HepG2 (cell line): Measurements from ENCODE around the gene C1orf159. TPM values are rescaled to one million over a fixed set of nuclear protein-coding genes. Genes with fewer than 3 reads are reported as not detected.

Experiments
- DMAP1 ChIP-seq: IDR thresholded peaks from 2 replicates; pipeline ENCODE4 v1.6.1; 2016
- GATA4 ChIP-seq: sonication (generic); IDR thresholded peaks from 2 replicates; pipeline ENCODE4 v1.6.1; 2016; ENCODE audit warnings: antibody characterized with exemption, low read depth, borderline replicate concordance
- KLF11 ChIP-seq: IDR thresholded peaks from 2 replicates; pipeline ENCODE4 v1.6.1; 2016; ENCODE audit warnings: missing compliant biosample characterization
- MEF2D ChIP-seq: sonication (generic); formaldehyde crosslinking; IDR thresholded peaks from 2 replicates; pipeline ENCODE4 v1.5.1; 2020; ENCODE audit warnings: mild to moderate bottlenecking, missing genetic modification reagents
- RFX1 ChIP-seq: fragments of 450-650 bp; IDR thresholded peaks from 2 replicates; pipeline ENCODE4 v1.6.1; 2017
- ZBTB1 ChIP-seq: sonication (generic); formaldehyde crosslinking; IDR thresholded peaks from 2 replicates; pipeline ENCODE4 v1.4.0; 2020; ENCODE audit warnings: missing genetic modification reagents, borderline replicate concordance
- ZNF143 ChIP-seq: sonication (generic); formaldehyde crosslinking; IDR thresholded peaks from 2 replicates; pipeline ENCODE4 v1.4.0; 2020; ENCODE audit warnings: missing genetic modification reagents
- polyA plus RNA-seq, 8 experiments: library from polyadenylated mRNA; depleted of rRNA in 3 of 8; stranded (reverse) in 7 of 8; unstranded in 1 of 8; fragments of >200 nt; fragmentation: Illumina TruSeq in 4 of 8; extraction: Trizol in 4 of 8; gene quantifications; 2 replicates each; pipeline versions ENCODE4 v1.2.1 to v1.2.3, GENCODE V29; 2011 to 2016; ENCODE audit warnings: low read depth in 4 of 8, missing spikeins in 1 of 8, mixed read lengths in 1 of 8; ENCODE audit not compliant: insufficient read depth in 1 of 8
- total RNA-seq, 5 experiments: library from RNA; depleted of rRNA; stranded (reverse); fragments of >200 nt; fragmentation: Illumina TruSeq; extraction: Trizol; gene quantifications; 2 replicates each; pipeline ENCODE4 v1.2.3, GENCODE V29; 2016; ENCODE audit warnings: low read depth in 1 of 5
- TF ChIP-seq, protein P1 (sequence below): sonication (generic); formaldehyde crosslinking; IDR thresholded peaks from 2 replicates; pipeline ENCODE4 v1.9.0; 2021; ENCODE audit warnings: missing genetic modification reagents, borderline replicate concordance
- TF ChIP-seq, protein P2 (sequence below): sonication (generic); formaldehyde crosslinking; IDR thresholded peaks from 2 replicates; pipeline ENCODE4 v1.4.0; 2020; ENCODE audit warnings: missing genetic modification reagents, borderline replicate concordance
- TF ChIP-seq, protein P3 (sequence below): sonication (generic); formaldehyde crosslinking; IDR thresholded peaks from 2 replicates; pipeline ENCODE4 v1.4.0; 2020; ENCODE audit warnings: mild to moderate bottlenecking, missing genetic modification reagents
- TF ChIP-seq, protein P4 (sequence below): sonication (generic); formaldehyde crosslinking; IDR thresholded peaks from 2 replicates; pipeline ENCODE4 v1.4.0; 2020; ENCODE audit warnings: missing genetic modification reagents
- TF ChIP-seq, protein P5 (sequence below): sonication (generic); formaldehyde crosslinking; IDR thresholded peaks from 2 replicates; pipeline ENCODE4 v1.9.0; 2021; ENCODE audit warnings: missing genetic modification reagents, mild to moderate bottlenecking, borderline replicate concordance

The C1orf159 gene
- total and polyA plus RNA-seq, 2 of the 13 experiments (the other 11 are each of a cell fraction or from before 2014, with no cell fraction given) = 3.8 to 6.7 TPM

DNA sequence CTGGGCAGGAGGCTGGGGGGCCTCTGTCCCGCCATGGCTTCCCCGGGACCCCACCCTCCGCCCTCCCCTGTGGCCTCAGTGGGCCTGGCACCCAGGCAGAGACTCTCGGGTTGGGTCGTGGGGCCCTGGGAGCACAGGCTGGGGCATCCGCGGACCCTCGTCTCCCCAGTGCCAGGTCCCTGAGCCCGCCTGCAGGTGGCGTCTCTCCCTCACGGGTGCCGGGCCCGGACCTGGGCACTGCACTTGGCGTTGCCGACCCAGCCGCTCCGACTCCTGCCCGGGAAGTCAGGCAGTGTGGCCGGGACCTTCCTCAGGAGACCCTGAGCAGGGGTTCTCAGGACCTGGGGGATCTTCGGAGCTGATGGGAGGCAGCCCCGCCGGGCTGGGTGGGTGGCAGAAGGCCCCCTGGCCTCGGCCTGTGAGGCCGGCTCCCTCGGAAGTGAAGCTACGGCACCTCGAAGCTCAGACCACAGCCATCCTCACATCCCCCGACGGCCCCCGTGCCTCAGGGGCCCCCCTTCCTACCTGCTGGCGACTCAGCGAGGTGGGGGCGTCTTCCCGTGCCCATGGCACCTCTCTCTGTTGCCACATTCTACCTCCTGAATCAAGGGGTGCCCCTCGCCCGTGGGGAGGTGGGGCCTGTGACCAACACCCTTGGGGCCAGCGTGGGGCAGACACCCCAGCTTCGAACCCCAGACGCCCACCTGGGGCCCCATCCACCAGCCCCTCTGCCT, 6.4 kb upstream of the C1orf159 start (continued):
- TF ChIP-seq GATA4 = no peak
- TF ChIP-seq, protein P1, sequence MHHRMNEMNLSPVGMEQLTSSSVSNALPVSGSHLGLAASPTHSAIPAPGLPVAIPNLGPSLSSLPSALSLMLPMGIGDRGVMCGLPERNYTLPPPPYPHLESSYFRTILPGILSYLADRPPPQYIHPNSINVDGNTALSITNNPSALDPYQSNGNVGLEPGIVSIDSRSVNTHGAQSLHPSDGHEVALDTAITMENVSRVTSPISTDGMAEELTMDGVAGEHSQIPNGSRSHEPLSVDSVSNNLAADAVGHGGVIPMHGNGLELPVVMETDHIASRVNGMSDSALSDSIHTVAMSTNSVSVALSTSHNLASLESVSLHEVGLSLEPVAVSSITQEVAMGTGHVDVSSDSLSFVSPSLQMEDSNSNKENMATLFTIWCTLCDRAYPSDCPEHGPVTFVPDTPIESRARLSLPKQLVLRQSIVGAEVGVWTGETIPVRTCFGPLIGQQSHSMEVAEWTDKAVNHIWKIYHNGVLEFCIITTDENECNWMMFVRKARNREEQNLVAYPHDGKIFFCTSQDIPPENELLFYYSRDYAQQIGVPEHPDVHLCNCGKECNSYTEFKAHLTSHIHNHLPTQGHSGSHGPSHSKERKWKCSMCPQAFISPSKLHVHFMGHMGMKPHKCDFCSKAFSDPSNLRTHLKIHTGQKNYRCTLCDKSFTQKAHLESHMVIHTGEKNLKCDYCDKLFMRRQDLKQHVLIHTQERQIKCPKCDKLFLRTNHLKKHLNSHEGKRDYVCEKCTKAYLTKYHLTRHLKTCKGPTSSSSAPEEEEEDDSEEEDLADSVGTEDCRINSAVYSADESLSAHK (CRISPR knock-in tag) = no peak
- no peak for TF ChIP-seq RFX1
- TF ChIP-seq, protein P2, sequence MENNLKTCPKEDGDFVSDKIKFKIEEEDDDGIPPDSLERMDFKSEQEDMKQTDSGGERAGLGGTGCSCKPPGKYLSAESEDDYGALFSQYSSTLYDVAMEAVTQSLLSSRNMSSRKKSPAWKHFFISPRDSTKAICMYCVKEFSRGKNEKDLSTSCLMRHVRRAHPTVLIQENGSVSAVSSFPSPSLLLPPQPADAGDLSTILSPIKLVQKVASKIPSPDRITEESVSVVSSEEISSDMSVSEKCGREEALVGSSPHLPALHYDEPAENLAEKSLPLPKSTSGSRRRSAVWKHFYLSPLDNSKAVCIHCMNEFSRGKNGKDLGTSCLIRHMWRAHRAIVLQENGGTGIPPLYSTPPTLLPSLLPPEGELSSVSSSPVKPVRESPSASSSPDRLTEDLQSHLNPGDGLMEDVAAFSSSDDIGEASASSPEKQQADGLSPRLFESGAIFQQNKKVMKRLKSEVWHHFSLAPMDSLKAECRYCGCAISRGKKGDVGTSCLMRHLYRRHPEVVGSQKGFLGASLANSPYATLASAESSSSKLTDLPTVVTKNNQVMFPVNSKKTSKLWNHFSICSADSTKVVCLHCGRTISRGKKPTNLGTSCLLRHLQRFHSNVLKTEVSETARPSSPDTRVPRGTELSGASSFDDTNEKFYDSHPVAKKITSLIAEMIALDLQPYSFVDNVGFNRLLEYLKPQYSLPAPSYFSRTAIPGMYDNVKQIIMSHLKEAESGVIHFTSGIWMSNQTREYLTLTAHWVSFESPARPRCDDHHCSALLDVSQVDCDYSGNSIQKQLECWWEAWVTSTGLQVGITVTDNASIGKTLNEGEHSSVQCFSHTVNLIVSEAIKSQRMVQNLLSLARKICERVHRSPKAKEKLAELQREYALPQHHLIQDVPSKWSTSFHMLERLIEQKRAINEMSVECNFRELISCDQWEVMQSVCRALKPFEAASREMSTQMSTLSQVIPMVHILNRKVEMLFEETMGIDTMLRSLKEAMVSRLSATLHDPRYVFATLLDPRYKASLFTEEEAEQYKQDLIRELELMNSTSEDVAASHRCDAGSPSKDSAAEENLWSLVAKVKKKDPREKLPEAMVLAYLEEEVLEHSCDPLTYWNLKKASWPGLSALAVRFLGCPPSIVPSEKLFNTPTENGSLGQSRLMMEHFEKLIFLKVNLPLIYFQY (CRISPR knock-in tag) = peak; percentile 81; the same call in 1 of the 2 replicates
- no peak for TF ChIP-seq DMAP1
- TF ChIP-seq, protein P3, sequence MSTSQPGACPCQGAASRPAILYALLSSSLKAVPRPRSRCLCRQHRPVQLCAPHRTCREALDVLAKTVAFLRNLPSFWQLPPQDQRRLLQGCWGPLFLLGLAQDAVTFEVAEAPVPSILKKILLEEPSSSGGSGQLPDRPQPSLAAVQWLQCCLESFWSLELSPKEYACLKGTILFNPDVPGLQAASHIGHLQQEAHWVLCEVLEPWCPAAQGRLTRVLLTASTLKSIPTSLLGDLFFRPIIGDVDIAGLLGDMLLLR (CRISPR knock-in tag) = no peak
- TF ChIP-seq, protein P4, sequence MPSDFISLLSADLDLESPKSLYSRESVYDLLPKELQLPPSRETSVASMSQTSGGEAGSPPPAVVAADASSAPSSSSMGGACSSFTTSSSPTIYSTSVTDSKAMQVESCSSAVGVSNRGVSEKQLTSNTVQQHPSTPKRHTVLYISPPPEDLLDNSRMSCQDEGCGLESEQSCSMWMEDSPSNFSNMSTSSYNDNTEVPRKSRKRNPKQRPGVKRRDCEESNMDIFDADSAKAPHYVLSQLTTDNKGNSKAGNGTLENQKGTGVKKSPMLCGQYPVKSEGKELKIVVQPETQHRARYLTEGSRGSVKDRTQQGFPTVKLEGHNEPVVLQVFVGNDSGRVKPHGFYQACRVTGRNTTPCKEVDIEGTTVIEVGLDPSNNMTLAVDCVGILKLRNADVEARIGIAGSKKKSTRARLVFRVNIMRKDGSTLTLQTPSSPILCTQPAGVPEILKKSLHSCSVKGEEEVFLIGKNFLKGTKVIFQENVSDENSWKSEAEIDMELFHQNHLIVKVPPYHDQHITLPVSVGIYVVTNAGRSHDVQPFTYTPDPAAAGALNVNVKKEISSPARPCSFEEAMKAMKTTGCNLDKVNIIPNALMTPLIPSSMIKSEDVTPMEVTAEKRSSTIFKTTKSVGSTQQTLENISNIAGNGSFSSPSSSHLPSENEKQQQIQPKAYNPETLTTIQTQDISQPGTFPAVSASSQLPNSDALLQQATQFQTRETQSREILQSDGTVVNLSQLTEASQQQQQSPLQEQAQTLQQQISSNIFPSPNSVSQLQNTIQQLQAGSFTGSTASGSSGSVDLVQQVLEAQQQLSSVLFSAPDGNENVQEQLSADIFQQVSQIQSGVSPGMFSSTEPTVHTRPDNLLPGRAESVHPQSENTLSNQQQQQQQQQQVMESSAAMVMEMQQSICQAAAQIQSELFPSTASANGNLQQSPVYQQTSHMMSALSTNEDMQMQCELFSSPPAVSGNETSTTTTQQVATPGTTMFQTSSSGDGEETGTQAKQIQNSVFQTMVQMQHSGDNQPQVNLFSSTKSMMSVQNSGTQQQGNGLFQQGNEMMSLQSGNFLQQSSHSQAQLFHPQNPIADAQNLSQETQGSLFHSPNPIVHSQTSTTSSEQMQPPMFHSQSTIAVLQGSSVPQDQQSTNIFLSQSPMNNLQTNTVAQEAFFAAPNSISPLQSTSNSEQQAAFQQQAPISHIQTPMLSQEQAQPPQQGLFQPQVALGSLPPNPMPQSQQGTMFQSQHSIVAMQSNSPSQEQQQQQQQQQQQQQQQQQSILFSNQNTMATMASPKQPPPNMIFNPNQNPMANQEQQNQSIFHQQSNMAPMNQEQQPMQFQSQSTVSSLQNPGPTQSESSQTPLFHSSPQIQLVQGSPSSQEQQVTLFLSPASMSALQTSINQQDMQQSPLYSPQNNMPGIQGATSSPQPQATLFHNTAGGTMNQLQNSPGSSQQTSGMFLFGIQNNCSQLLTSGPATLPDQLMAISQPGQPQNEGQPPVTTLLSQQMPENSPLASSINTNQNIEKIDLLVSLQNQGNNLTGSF (CRISPR knock-in tag) = no peak
- peak; percentile 77 for TF ChIP-seq MEF2D (CRISPR knock-in tag)
- no peak for TF ChIP-seq ZBTB1 (CRISPR knock-in tag)
- no peak for TF ChIP-seq ZNF143 (CRISPR knock-in tag)
- TF ChIP-seq, protein P5, sequence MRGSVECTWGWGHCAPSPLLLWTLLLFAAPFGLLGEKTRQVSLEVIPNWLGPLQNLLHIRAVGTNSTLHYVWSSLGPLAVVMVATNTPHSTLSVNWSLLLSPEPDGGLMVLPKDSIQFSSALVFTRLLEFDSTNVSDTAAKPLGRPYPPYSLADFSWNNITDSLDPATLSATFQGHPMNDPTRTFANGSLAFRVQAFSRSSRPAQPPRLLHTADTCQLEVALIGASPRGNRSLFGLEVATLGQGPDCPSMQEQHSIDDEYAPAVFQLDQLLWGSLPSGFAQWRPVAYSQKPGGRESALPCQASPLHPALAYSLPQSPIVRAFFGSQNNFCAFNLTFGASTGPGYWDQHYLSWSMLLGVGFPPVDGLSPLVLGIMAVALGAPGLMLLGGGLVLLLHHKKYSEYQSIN (CRISPR knock-in tag) = no peak
- TF ChIP-seq KLF11 = no peak
